Measurements from ENCODE around the gene MYZAP.
A peak's percentile ranks its signal among the peaks of the same experiment; 100 is the strongest.

The MYZAP gene

GRCh38 chr15:57663262-57663661, 71.6 kb downstream of the MYZAP start:
- DNase-seq (ENCODE audit: low read depth): no peak

- DNase-seq (ENCODE audit: low read depth): no peak
Measured at GRCh38 chr15:57665194-57665593, 73.5 kb downstream of the MYZAP start.

GRCh38 chr15:57665939-57666338, 74.2 kb downstream of the MYZAP start:
- DNase-seq (ENCODE audit: low read depth): no peak

GRCh38 chr15:57667171-57667849, 75.6 kb downstream of the MYZAP start:
- peak; percentile 53 for DNase-seq (ENCODE audit: low read depth)

GRCh38 chr15:57668016-57668415, 76.3 kb downstream of the MYZAP start:
- DNase-seq (ENCODE audit: low read depth): no peak

- DNase-seq (ENCODE audit: low read depth): no peak
Measured at GRCh38 chr15:57671636-57672035, 79.9 kb downstream of the MYZAP start.

- DNase-seq (ENCODE audit: low read depth): no peak
Measured at GRCh38 chr15:57675481-57676181, 83.9 kb downstream of the MYZAP start.

GRCh38 chr15:57676585-57676984, 84.9 kb downstream of the MYZAP start:
- DNase-seq (ENCODE audit: low read depth): no peak

- DNase-seq (ENCODE audit: low read depth): no peak
Measured at GRCh38 chr15:57677204-57677603, 85.5 kb downstream of the MYZAP start.

GRCh38 chr15:57680021-57680420, 88.3 kb downstream of the MYZAP start:
- DNase-seq (ENCODE audit: low read depth): peak; percentile 53

- DNase-seq (ENCODE audit: low read depth): no peak
Measured at GRCh38 chr15:57681011-57681410, 89.3 kb downstream of the MYZAP start.

- no peak for DNase-seq (ENCODE audit: low read depth)
Measured at GRCh38 chr15:57683481-57683880, 91.8 kb downstream of the MYZAP start.

- DNase-seq (ENCODE audit: low read depth): no peak
Measured at GRCh38 chr15:57684491-57685151, 92.9 kb downstream of the MYZAP start.

- no peak for DNase-seq (ENCODE audit: low read depth)
Measured at GRCh38 chr15:57685306-57686095, 93.8 kb downstream of the MYZAP start.

GRCh38 chr15:57686657-57687056, 95.0 kb downstream of the MYZAP start:
- no peak for DNase-seq (ENCODE audit: low read depth)

- DNase-seq (ENCODE audit: low read depth): no peak
Measured at GRCh38 chr15:57690341-57690966, 98.8 kb downstream of the MYZAP start.

GRCh38 chr15:57691082-57691481, 99.4 kb downstream of the MYZAP start:
- DNase-seq (ENCODE audit: low read depth): no peak

- no peak for DNase-seq (ENCODE audit: low read depth)
Measured at GRCh38 chr15:57692709-57693108, 101.0 kb downstream of the MYZAP start.

- no peak for DNase-seq (ENCODE audit: low read depth)
Measured at GRCh38 chr15:57694279-57694678, 102.6 kb downstream of the MYZAP start.

- no peak for DNase-seq (ENCODE audit: low read depth)
Measured at GRCh38 chr15:57696146-57696545, 104.4 kb downstream of the MYZAP start.

GRCh38 chr15:57697588-57697987, 105.9 kb downstream of the MYZAP start:
- DNase-seq (ENCODE audit: low read depth): no peak

GRCh38 chr15:57698243-57698642, 106.5 kb downstream of the MYZAP start:
- DNase-seq (ENCODE audit: low read depth): no peak

Data from HS-5 (cell line).